Lower leg skin (tissue), 4 donors: ENCODE data around the gene PUS1. TPM values are rescaled to one million over a fixed set of nuclear protein-coding genes. Genes with fewer than 3 reads are reported as not detected.
A peak's percentile ranks its signal among the peaks of the same experiment; 100 is the strongest.

Source experiments
- DNase-seq, 2 donors: peaks; one replicate each; pipeline ENCODE4 v3.0.0-alpha.2; 2019; ENCODE audit warnings: low spot score in 2 of 2
- H3K4me3 ChIP-seq: fragments of 200-600 bp; sonication (generic); 2 replicates; pipeline ENCODE4 v1.5.1; 2017; ENCODE audit warnings: mild to moderate bottlenecking, low read depth; ENCODE audit not compliant: poor library complexity, severe bottlenecking
- CTCF ChIP-seq, 3 donors: fragments of 450-650 bp; IDR thresholded peaks; one replicate each; pipeline ENCODE4 v1.5.1; 2016; ENCODE audit warnings: antibody characterized with exemption in 3 of 3, mild to moderate bottlenecking in 3 of 3, moderate library complexity in 2 of 3
- POLR2A ChIP-seq, 2 donors: fragments of 450-650 bp; IDR thresholded peaks; one replicate each; pipeline ENCODE4 v1.6.1; 2016 to 2017; ENCODE audit warnings: antibody characterized with exemption in 2 of 2, mild to moderate bottlenecking in 1 of 2, moderate library complexity in 1 of 2
- WGBS, 2 donors: methylation state at CpG; one replicate each; pipeline ENCODE4 v1.1.5; 2018; 5-methylcytosine and 5-hydroxymethylcytosine counted together
- intact Hi-C: fragments of 100-400 bp; cut with DNase I; formaldehyde crosslinking; loops from one replicate; pipeline ENCODE4 v1.15.0; 2023; ENCODE audit warnings: low total_unique reads
- total RNA-seq, 4 donors: library from RNA; depleted of rRNA; stranded (reverse); fragments of >200 nt; gene quantifications; one replicate each; pipeline ENCODE4 v1.1.0, GENCODE V29; 2016

The PUS1 gene
- total RNA-seq, 4 donors from 2014 or later, result 8.3 to 36.4 (median 19.0) TPM

- DNase-seq, result peak in 1 of 2 donors; percentile 53
- intact Hi-C loops, result no loop called here
- TF ChIP-seq POLR2A (IDR thresholded peaks at IDR 0.05), result no peak
- no peak for TF ChIP-seq CTCF (IDR thresholded peaks at IDR 0.05)
- H3K4me3 ChIP-seq, result no peak overlapping the region
- WGBS, 2 donors, result 89 to 96% methylated on average over 8 of the region's 8 CpGs
These were observed 14.3 kb downstream of the PUS1 start for GRCh38 chr12:131943389-131943788.

GRCh38 chr12:131943876-131944275, 14.8 kb downstream of the PUS1 start:
- DNase-seq, result peak; percentile 2 to 17
- no peak overlapping the region for H3K4me3 ChIP-seq
- intact Hi-C loops, result no loop called here
- no peak for TF ChIP-seq CTCF (IDR thresholded peaks at IDR 0.05)
- TF ChIP-seq POLR2A (IDR thresholded peaks at IDR 0.05), result no peak
- WGBS, 2 donors, result 95 to 98% methylated on average over 10 of the region's 10 CpGs

GRCh38 chr12:131944601-131945251, 15.7 kb downstream of the PUS1 start:
- WGBS, 2 donors, result 91 to 93% methylated on average over 35 of the region's 35 CpGs
- DNase-seq, result peak in 1 of 2 donors; percentile 74
- H3K4me3 ChIP-seq, result no peak overlapping the region
- TF ChIP-seq CTCF (IDR thresholded peaks at IDR 0.05) (no peak), POLR2A (IDR thresholded peaks at IDR 0.05) (no peak)
- intact Hi-C loops, result no loop called here

- 69 to 78% methylated on average over 6 of the region's 6 CpGs for WGBS, 2 donors
- DNase-seq, result peak in 1 of 2 donors; percentile 36
- intact Hi-C loops, result no loop called here
- no peak for TF ChIP-seq CTCF (IDR thresholded peaks at IDR 0.05)
- TF ChIP-seq POLR2A (IDR thresholded peaks at IDR 0.05), result no peak
- no peak overlapping the region for H3K4me3 ChIP-seq
These were observed 17.7 kb downstream of the PUS1 start for GRCh38 chr12:131946757-131947156.

- no peak overlapping the region for H3K4me3 ChIP-seq
- WGBS, 2 donors, result 48 to 58% methylated on average over 8 of the region's 8 CpGs
- TF ChIP-seq CTCF (IDR thresholded peaks at IDR 0.05), result no peak
- TF ChIP-seq POLR2A (IDR thresholded peaks at IDR 0.05), result no peak
- DNase-seq, result peak in 1 of 2 donors; percentile 71
- intact Hi-C loops, result no loop called here
These were observed 18.5 kb downstream of the PUS1 start for GRCh38 chr12:131947482-131948027.
